Measurements from ENCODE around the gene SLC26A8.
A peak's percentile ranks its signal among the peaks of the same experiment; 100 is the strongest.

The SLC26A8 gene

GRCh38 chr6:36062247-36062646, 37.8 kb upstream of the SLC26A8 start:
- ATAC-seq (ENCODE audit: low read depth): no peak

DNA sequence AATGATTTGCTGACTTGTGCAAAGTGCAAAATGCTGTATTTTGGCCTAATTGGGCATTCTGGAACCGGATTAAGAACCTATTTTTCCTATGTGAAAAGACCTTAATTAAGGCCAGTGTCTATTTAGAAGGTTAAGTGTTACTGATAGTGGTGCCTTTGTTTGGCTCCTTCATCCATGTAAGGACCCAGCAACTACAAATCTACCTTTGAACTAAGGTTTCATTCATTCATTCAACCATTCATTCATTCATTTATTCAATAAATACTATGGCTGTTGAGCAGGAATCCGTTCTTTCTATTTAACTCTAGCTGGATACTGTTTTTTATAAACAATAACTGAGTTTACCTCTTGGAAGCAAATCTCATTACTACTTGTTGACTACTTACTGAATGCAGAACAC, 36.8 kb upstream of the SLC26A8 start:
- H3K36me3 Mint-ChIP-seq: peaks cover 27% of the 10 kb centered on the region

More at GRCh38 chr6:36062247-36062646, 37.8 kb upstream of the SLC26A8 start:
- Mint-ChIP-seq H3K9me3 (no peaks in the 10 kb centered on the region), H3K27ac (no peak overlapping the region), H3K4me3 (no peak overlapping the region), H3K27me3 (no peaks in the 10 kb centered on the region), H3K4me1 (peaks cover 18% of the 10 kb centered on the region), H3K36me3 (peaks cover 30% of the 10 kb centered on the region)
- DNase-seq (ENCODE audit: low spot score in 2 of 2): no peak

DNA sequence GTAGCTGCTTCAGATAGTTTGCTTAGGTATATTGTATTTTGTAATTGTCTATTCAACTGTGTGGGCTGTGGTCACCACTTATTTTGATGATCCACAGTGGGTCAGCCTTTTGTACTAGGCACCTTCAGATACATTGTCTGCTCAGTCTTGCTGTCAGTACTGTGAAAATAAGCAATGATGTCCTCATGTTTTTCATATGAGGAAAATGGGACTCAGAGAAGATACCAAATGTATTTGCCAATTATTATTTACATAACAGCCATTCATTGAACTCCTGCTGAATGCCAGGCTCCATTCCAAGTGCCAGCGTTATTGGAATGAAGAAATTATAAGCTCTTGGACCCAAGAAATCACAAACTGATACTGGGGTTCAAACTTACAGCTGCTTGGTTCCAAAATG, 31.7 kb upstream of the SLC26A8 start:
- H3K27ac Mint-ChIP-seq: no peak overlapping the region
- DNase-seq (ENCODE audit: low spot score in 2 of 2) (no peak), ATAC-seq (ENCODE audit: low read depth) (no peak)
- no peaks in the 10 kb centered on the region for H3K9me3 Mint-ChIP-seq
- H3K4me3 Mint-ChIP-seq: no peak overlapping the region
- no peaks in the 10 kb centered on the region for H3K27me3 Mint-ChIP-seq
- peaks cover 23% of the 10 kb centered on the region for H3K36me3 Mint-ChIP-seq
- H3K4me1 Mint-ChIP-seq: peaks cover 4% of the 10 kb centered on the region

More for the DNA sequence above, 36.8 kb upstream of the SLC26A8 start:
- Mint-ChIP-seq H3K27me3 (no peaks in the 10 kb centered on the region), H3K27ac (no peak overlapping the region), H3K9me3 (no peaks in the 10 kb centered on the region), H3K4me1 (peaks cover 13% of the 10 kb centered on the region), H3K4me3 (no peak overlapping the region)
- ATAC-seq (ENCODE audit: low read depth): no peak
- DNase-seq (ENCODE audit: low spot score in 2 of 2): no peak

- DNase-seq (ENCODE audit: low spot score in 2 of 2): no peak
- Mint-ChIP-seq H3K27me3 (no peaks in the 10 kb centered on the region), H3K9me3 (no peaks in the 10 kb centered on the region), H3K4me1 (no peaks in the 10 kb centered on the region), H3K4me3 (no peak overlapping the region), H3K27ac (no peak overlapping the region), H3K36me3 (peaks cover 14% of the 10 kb centered on the region)
- ATAC-seq (ENCODE audit: low read depth): no peak
These were observed 30.5 kb upstream of the SLC26A8 start for GRCh38 chr6:36054956-36055355.

GRCh38 chr6:36054415-36054814, 30.0 kb upstream of the SLC26A8 start:
- no peak for ATAC-seq (ENCODE audit: low read depth)
- Mint-ChIP-seq H3K36me3 (peaks cover 9% of the 10 kb centered on the region), H3K4me1 (no peaks in the 10 kb centered on the region), H3K27me3 (no peaks in the 10 kb centered on the region), H3K9me3 (no peaks in the 10 kb centered on the region), H3K27ac (no peak overlapping the region), H3K4me3 (no peak overlapping the region)
- DNase-seq (ENCODE audit: low spot score in 2 of 2): no peak

- H3K27ac Mint-ChIP-seq: no peak overlapping the region
These were observed 29.4 kb upstream of the SLC26A8 start for GRCh38 chr6:36053878-36054277.

GRCh38 chr6:36052097-36052496, 27.7 kb upstream of the SLC26A8 start:
- H3K4me3 Mint-ChIP-seq: no peak overlapping the region
- no peaks in the 10 kb centered on the region for H3K27me3 Mint-ChIP-seq
- no peak for DNase-seq (ENCODE audit: low spot score in 2 of 2)
- ATAC-seq (ENCODE audit: low read depth): no peak
- peaks cover 4% of the 10 kb centered on the region for H3K36me3 Mint-ChIP-seq
- H3K9me3 Mint-ChIP-seq: no peaks in the 10 kb centered on the region
- H3K4me1 Mint-ChIP-seq: peaks cover 2% of the 10 kb centered on the region
- H3K27ac Mint-ChIP-seq: no peak overlapping the region

More at GRCh38 chr6:36053878-36054277, 29.4 kb upstream of the SLC26A8 start:
- ATAC-seq (ENCODE audit: low read depth): no peak
- H3K4me1 Mint-ChIP-seq: no peaks in the 10 kb centered on the region
- no peaks in the 10 kb centered on the region for H3K9me3 Mint-ChIP-seq
- no peak for DNase-seq (ENCODE audit: low spot score in 2 of 2)
- H3K4me3 Mint-ChIP-seq: no peak overlapping the region
- H3K27me3 Mint-ChIP-seq: no peaks in the 10 kb centered on the region
- peaks cover 7% of the 10 kb centered on the region for H3K36me3 Mint-ChIP-seq

DNA sequence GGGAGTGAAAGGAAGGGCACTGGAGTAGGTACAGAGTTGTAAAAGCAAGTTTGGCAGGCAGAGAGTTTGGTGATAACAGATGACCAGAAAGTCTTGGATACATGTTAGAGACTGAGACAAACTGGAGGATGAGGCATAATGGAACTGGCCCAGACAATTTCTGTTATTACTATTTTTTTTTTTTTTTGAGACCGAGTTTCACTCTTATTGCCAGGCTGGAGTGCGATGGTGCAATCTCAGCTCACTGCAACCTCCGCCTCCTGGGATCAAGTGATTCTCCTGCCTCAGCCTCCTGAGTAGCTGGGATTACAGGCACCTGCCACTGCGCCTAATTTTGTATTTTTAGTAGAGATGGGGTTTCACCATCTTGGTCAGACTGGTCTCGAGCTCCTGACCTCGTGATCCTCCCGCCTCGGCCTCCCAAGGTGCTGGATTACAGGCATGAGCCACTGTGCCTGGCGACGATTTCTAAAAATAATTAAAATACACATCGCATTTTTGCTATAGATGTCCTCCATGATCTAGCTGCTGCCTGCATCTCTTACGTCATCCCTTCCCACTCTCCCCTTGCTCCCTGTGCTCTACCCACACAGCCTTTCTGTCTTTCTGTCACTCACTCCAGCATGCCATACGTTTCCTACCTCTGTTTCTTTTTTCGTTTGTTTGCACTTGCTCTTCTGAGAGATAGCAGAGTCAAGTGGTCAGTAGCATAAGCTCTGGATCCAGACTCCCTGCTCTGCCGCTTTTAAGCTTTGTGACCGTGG, 26.7 kb upstream of the SLC26A8 start:
- Mint-ChIP-seq H3K27ac (no peak overlapping the region), H3K4me3 (no peak overlapping the region)

DNA sequence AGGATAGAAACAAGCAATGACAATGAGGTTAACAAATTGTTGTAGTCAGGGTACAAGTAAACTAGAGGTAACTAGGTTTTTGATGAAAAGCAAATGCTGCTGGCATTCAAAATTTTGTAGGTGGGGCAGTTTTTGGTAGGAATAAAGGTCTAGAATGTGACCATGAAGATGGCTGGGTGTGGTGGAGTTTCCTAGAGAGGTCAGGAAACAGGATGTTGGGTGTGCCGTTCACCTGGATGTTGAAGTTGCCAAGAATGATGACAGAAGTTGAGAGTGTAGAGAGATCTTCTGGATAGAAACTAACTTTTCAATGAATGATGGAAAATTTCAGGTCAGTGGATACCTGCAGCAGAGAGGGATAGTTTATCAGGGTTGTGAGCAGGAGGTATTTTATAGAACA, 25.9 kb upstream of the SLC26A8 start:
- ATAC-seq (ENCODE audit: low read depth): no peak
- peaks cover 6% of the 10 kb centered on the region for H3K4me1 Mint-ChIP-seq
- no peak overlapping the region for H3K27ac Mint-ChIP-seq
- DNase-seq (ENCODE audit: low spot score in 2 of 2): no peak
- no peak overlapping the region for H3K4me3 Mint-ChIP-seq
- no peaks in the 10 kb centered on the region for H3K27me3 Mint-ChIP-seq
- H3K36me3 Mint-ChIP-seq: no peaks in the 10 kb centered on the region
- no peaks in the 10 kb centered on the region for H3K9me3 Mint-ChIP-seq

More for the DNA sequence above, 26.7 kb upstream of the SLC26A8 start:
- Mint-ChIP-seq H3K9me3 (no peaks in the 10 kb centered on the region), H3K36me3 (peaks cover 2% of the 10 kb centered on the region), H3K27me3 (no peaks in the 10 kb centered on the region), H3K4me1 (peaks cover 6% of the 10 kb centered on the region)
- ATAC-seq (ENCODE audit: low read depth): no peak
- no peak for DNase-seq (ENCODE audit: low spot score in 2 of 2)

DNA sequence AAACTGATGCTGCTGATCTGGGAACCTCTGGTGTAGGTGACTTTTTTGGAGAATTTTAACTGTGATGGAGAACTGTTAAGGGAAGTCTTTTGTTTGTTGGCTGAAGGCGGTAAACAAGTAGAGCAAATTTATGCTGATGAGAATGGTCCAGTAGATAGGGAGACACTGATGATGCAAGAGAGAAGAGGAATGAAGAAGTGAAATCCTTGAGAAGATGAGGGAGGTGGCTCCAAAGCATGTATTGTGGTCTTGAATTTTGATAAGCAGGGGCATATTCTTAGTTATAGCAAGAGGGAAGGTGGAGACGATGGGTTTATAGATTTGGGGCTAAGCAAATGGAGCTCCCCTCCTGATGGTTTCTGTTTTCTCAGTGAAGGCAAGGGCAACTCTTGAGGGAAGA, 25.1 kb upstream of the SLC26A8 start:
- Mint-ChIP-seq H3K9me3 (no peaks in the 10 kb centered on the region), H3K27ac (no peak overlapping the region), H3K4me1 (peaks cover 6% of the 10 kb centered on the region), H3K36me3 (no peaks in the 10 kb centered on the region), H3K27me3 (no peaks in the 10 kb centered on the region), H3K4me3 (no peak overlapping the region)
- ATAC-seq (ENCODE audit: low read depth) (no peak), DNase-seq (ENCODE audit: low spot score in 2 of 2) (no peak)

DNA sequence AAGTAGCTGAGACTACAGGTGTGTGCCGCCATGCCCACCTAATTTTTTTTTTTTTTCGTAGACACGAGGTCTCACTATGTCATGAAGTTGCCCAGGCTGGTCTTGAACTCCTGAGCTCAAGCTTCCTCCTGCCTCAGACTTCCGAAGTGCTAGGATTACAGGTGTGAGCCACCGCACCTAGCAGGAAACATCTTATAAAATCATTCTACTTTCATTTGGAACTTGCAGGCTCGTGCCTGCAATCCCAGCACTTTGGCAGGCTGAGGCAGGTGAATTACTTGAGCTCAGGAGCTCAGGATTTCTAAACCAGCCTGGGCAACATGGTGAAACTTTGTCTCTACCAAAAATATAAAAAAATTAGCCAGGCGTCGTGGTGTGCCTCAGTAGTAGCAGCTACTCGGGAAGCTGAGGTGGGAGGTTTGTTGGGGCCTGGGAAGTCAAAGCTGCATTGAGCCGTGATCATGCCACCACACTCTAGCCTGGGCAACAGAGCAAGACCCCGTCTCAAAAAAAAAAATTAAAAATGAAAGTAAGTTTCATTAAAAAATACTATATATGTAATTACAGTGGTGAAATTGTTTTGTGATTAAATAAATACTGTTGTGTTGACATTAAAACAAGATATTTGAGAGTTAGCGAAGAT, 18.3 kb upstream of the SLC26A8 start:
- Mint-ChIP-seq H3K4me3 (no peak overlapping the region), H3K4me1 (peaks cover 35% of the 10 kb centered on the region), H3K27ac (no peak overlapping the region), H3K27me3 (no peaks in the 10 kb centered on the region), H3K9me3 (no peaks in the 10 kb centered on the region), H3K36me3 (peaks cover 4% of the 10 kb centered on the region)
- no peak for ATAC-seq (ENCODE audit: low read depth)
- no peak for DNase-seq (ENCODE audit: low spot score in 2 of 2)

DNA sequence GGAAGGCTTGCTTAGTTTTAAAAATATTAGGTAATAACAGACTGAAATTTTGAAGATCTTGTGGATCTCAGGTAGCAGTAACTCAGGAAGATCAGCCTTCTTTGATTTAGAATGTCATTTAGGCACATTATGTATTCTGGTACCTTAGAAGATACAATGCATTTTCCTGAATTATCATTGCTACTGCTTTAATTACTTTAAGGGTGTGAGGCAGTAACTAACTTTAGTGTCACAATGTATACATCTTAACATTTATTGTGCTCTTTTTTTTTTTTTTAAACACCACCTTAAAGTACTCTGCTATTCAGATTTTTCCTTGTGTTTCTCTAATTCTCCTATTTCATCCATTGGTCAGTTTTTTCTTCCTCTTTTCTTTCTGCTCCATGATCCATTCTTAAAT, 16.5 kb upstream of the SLC26A8 start:
- H3K9me3 Mint-ChIP-seq: no peaks in the 10 kb centered on the region
- peaks cover 35% of the 10 kb centered on the region for H3K4me1 Mint-ChIP-seq
- H3K27ac Mint-ChIP-seq: peak overlapping the region; percentile 28
- peaks cover 4% of the 10 kb centered on the region for H3K36me3 Mint-ChIP-seq
- ATAC-seq (ENCODE audit: low read depth): no peak
- DNase-seq (ENCODE audit: low spot score in 2 of 2): no peak
- no peak overlapping the region for H3K4me3 Mint-ChIP-seq
- H3K27me3 Mint-ChIP-seq: no peaks in the 10 kb centered on the region

- H3K9me3 Mint-ChIP-seq: no peaks in the 10 kb centered on the region
- peak overlapping the region; percentile 80 for H3K27ac Mint-ChIP-seq
- H3K27me3 Mint-ChIP-seq: no peaks in the 10 kb centered on the region
- H3K4me3 Mint-ChIP-seq: no peak overlapping the region
- DNase-seq (ENCODE audit: low spot score in 2 of 2) (no peak), ATAC-seq (ENCODE audit: low read depth) (no peak)
- peaks cover 6% of the 10 kb centered on the region for H3K36me3 Mint-ChIP-seq
- H3K4me1 Mint-ChIP-seq: peaks cover 36% of the 10 kb centered on the region
These were observed 14.7 kb upstream of the SLC26A8 start for GRCh38 chr6:36039112-36039511.

DNA sequence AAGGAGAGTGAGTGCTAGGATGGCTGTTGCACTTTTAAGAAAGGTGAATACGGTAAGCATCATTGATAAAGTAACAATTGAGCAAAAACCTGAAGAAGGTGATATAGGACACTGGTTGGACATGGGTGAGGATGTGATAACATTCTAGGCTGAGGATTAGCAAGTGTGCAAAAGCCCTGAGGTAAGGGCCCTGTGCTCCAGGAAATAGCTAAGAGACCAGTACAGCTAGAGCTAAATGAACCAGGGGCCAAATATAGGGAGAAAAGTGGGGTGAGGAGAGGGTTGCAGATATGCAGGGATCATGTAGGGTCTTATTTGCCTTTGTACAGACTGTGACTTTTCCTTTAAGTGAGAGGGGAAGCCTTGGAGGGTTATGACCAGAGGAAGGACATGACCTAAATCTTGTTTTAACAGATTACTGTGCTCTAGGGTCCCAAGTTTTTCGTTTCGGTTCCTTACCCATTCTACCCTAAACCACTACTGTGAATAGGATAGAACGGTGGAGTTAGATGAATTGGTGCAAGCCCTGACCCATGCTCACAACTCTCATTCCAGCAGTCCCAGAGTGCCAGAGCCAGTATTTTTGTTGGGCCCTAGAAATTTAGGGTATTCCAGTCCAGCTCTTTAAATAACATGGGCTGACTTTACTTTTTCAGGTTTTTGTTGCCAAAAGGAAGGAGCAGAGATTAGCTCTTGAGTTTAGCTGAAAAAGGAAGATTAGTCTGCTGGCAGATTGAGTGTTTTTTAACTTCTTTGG, 13.9 kb upstream of the SLC26A8 start:
- Mint-ChIP-seq H3K36me3 (peaks cover 6% of the 10 kb centered on the region), H3K9me3 (no peaks in the 10 kb centered on the region), H3K4me1 (peaks cover 36% of the 10 kb centered on the region), H3K4me3 (peak overlapping the region; percentile 24), H3K27me3 (no peaks in the 10 kb centered on the region), H3K27ac (peak overlapping the region; percentile 64)
- no peak for DNase-seq (ENCODE audit: low spot score in 2 of 2)
- no peak for ATAC-seq (ENCODE audit: low read depth)

All from memory B cell (primary cell).